PC-3 (cell line): ENCODE measurements around the gene LMO3. TPM values are rescaled to one million over a fixed set of nuclear protein-coding genes. Genes with fewer than 3 reads are reported as not detected.

ENCODE experiments used
- ATAC-seq: fragments of 200-7000 bp; cut with Tn5 transposase; 2 replicates; pipeline ENCODE4 v1.9.1; 2020; ENCODE audit warnings: mild to moderate bottlenecking, moderate library complexity
- Bru-seq: library from RNA; stranded (reverse); fragments of 400-500 nt; gene quantifications from one replicate; lab custom pipeline; 2021; lab: Mats Ljungman, UMichigan
- BruChase-seq, 2 experiments: library from RNA; stranded (reverse); fragments of 400-500 nt; gene quantifications; one replicate each; lab custom pipeline; 2021; lab: Mats Ljungman, UMichigan
- BruUV-seq: library from RNA; stranded (reverse); fragments of 400-500 nt; replicated peaks from 2 replicates; lab custom pipeline; 2021; lab: Mats Ljungman, UMichigan
- CTCF ChIA-PET: fragments of 300-600 bp; sonication (Branson Sonifier 250); formaldehyde crosslinking; loops from one replicate; lab custom pipeline; 2022; ENCODE audit warnings: antibody characterized with exemption; lab: Charles Lee
- POLR2A ChIA-PET: fragments of 300-600 bp; sonication (Branson Sonifier 250); formaldehyde crosslinking; loops from one replicate; lab custom pipeline; 2022; ENCODE audit warnings: antibody characterized with exemption; ENCODE audit not compliant: unreplicated experiment; lab: Charles Lee
- DNase-seq: peaks from one replicate; pipeline ENCODE4 v3.0.0-alpha.2; 2015
- H2AFZ ChIP-seq: fragments of 300-600 bp; sonication (generic); 2 replicates; pipeline ENCODE4 v1.6.0; 2016; ENCODE audit warnings: antibody characterized with exemption, low read length
- H3F3A ChIP-seq: fragments of 300-600 bp; sonication (generic); one replicate; pipeline ENCODE4 v1.6.0; 2017; ENCODE audit warnings: antibody characterized with exemption, low read length, control low read depth, mild to moderate bottlenecking; ENCODE audit not compliant: unreplicated experiment
- H3K27ac ChIP-seq: fragments of 300-600 bp; sonication (generic); 2 replicates; pipeline ENCODE4 v1.5.1; 2016; ENCODE audit warnings: mild to moderate bottlenecking, low read length
- H3K27me3 ChIP-seq: fragments of 300-600 bp; sonication (generic); 2 replicates; pipeline ENCODE4 v1.6.1; 2016; ENCODE audit warnings: low read length, mixed read lengths
- H3K36me3 ChIP-seq: fragments of 300-600 bp; sonication (generic); 2 replicates; pipeline ENCODE4 v1.6.1; 2016; ENCODE audit warnings: low read depth, mixed run types, low read length, mixed read lengths
- H3K4me1 ChIP-seq: fragments of 300-600 bp; sonication (generic); 2 replicates; pipeline ENCODE4 v1.5.1; 2016; ENCODE audit warnings: low read length; ENCODE audit not compliant: insufficient read depth
- H3K4me2 ChIP-seq: fragments of 300-600 bp; sonication (generic); 2 replicates; pipeline ENCODE4 v1.6.0; 2016; ENCODE audit warnings: low read length
- H3K4me3 ChIP-seq: fragments of 300-600 bp; sonication (generic); 2 replicates; pipeline ENCODE4 v1.5.1; 2016; ENCODE audit warnings: mild to moderate bottlenecking, low read length, mixed read lengths
- H3K79me2 ChIP-seq: fragments of 300-600 bp; sonication (generic); 2 replicates; pipeline ENCODE4 v1.6.1; 2017; ENCODE audit warnings: low read length, mixed read lengths
- H3K9ac ChIP-seq: fragments of 300-600 bp; sonication (generic); 2 replicates; pipeline ENCODE4 v1.6.0; 2016; ENCODE audit warnings: mild to moderate bottlenecking, low read length
- H3K9me2 ChIP-seq: fragments of 300-600 bp; sonication (generic); replicated peaks from 2 replicates; pipeline ENCODE4 v1.6.1; 2016; ENCODE audit warnings: mixed run types, low read length, mixed read lengths
- H3K9me3 ChIP-seq: fragments of 300-600 bp; sonication (generic); 2 replicates; pipeline ENCODE4 v1.6.1; 2016; ENCODE audit warnings: low read length, mixed read lengths
- H4K20me1 ChIP-seq: fragments of 300-600 bp; sonication (generic); 2 replicates; pipeline ENCODE4 v1.6.1; 2016; ENCODE audit warnings: low read length, mixed read lengths
- CTCF ChIP-seq: fragments of 300-600 bp; sonication (generic); conservative IDR thresholded peaks from 2 replicates; pipeline ENCODE4 v1.5.1; 2017; ENCODE audit warnings: antibody characterized with exemption, low read depth, mild to moderate bottlenecking, low read length
- EZH2 ChIP-seq: fragments of 300-600 bp; sonication (generic); IDR thresholded peaks from one replicate; pipeline ENCODE4 v1.6.1; 2017; ENCODE audit warnings: antibody characterized with exemption, mild to moderate bottlenecking, low read length; ENCODE audit not compliant: unreplicated experiment
- EZH2phosphoT487 ChIP-seq: fragments of 300-600 bp; sonication (generic); IDR thresholded peaks from 2 replicates; pipeline ENCODE4 v1.6.1; 2018; ENCODE audit warnings: mild to moderate bottlenecking, antibody characterized with exemption, low read length, borderline replicate concordance
- intact Hi-C: fragments of 100-400 bp; cut with micrococcal nuclease; formaldehyde crosslinking; loops from 2 replicates; pipeline ENCODE4 v1.9.0; 2023
- long read RNA-seq: library from polyadenylated mRNA; unstranded; transcript quantifications from one replicate; pipeline ENCODE4 v2.0.0, GENCODE V29; 2021; ENCODE audit not compliant: unreplicated experiment
- total RNA-seq: library from RNA; depleted of rRNA; stranded (reverse); fragments of >200 nt; gene quantifications from 2 replicates; pipeline ENCODE4 v1.2.3, GENCODE V29; 2014; rRNA removed

The LMO3 gene
- total RNA-seq (2.3 TPM in 1 of 2 replicates, not detected in the other), Bru-seq, nascent RNA (percentile 6 among the genes with signal in this experiment), BruChase-seq, experiment 1, labeled RNA remaining after a 6-hour chase (percentile 1 among the genes with signal in this experiment), BruChase-seq, experiment 2, labeled RNA remaining after a 2-hour chase (percentile 2 among the genes with signal in this experiment)
- long read RNA-seq, result 0 reads

- no peaks in the 10 kb centered on the region for H4K20me1 ChIP-seq
- DNase-seq (no peak), ATAC-seq (no peak)
- no peaks in the 10 kb centered on the region for H3K4me1 ChIP-seq
- ChIA-PET CTCF (interaction anchor here (0.8 kb wide), 1 partner anchor 220 kb away, joined by 4 read pairs; no protein-coding TSS in a partner anchor), POLR2A (no interaction called here)
- H2AFZ ChIP-seq, result peak within 1 kb of the TSS; percentile 91
- no peaks in the 10 kb centered on the region for H3F3A ChIP-seq
- H3K27ac ChIP-seq, result no peak within 1 kb of the TSS
- H3K4me2 ChIP-seq, result peak within 1 kb of the TSS; percentile 99
- H3K27me3 ChIP-seq, result no peaks in the 10 kb centered on the region
- no TSS peak for BruUV-seq
- 0 out of 2 replicates have a peak within 1 kb of the TSS, but pooled peaks have one; percentile 8 for H3K9ac ChIP-seq
- intact Hi-C loops, result no loop called here
- H3K9me2 ChIP-seq, result no peaks in the 10 kb centered on the region
- no peaks in the 10 kb centered on the region for H3K36me3 ChIP-seq
- TF ChIP-seq EZH2 (no peak), EZH2phosphoT487 (no peak), CTCF (no peak)
- no peaks in the 10 kb centered on the region for H3K79me2 ChIP-seq
- H3K9me3 ChIP-seq, result no peaks in the 10 kb centered on the region
- peak within 1 kb of the TSS; percentile 77 for H3K4me3 ChIP-seq
Observed at GRCh38 chr12:16606117-16606200, at the start of gene LMO3. LMO3 (minus strand) TSS chr12:16606162; CDS start chr12:16600860, 5,302 bp downstream.

GRCh38 chr12:16636435-16637055, 30.6 kb upstream of the LMO3 start:
- no peak for ATAC-seq
- no peak for TF ChIP-seq EZH2phosphoT487
- TF ChIP-seq CTCF, result no peak
- TF ChIP-seq EZH2, result no peak
- no peak overlapping the region for H2AFZ ChIP-seq
- no TSS peak for BruUV-seq
- H3K36me3 ChIP-seq, result no peaks in the 10 kb centered on the region
- H3K9ac ChIP-seq, result no peak overlapping the region
- H4K20me1 ChIP-seq, result no peaks in the 10 kb centered on the region
- no peaks in the 10 kb centered on the region for H3K9me2 ChIP-seq
- no peaks in the 10 kb centered on the region for H3K9me3 ChIP-seq
- no peak overlapping the region for H3K4me2 ChIP-seq
- H3K4me3 ChIP-seq, result no peak overlapping the region
- ChIA-PET CTCF (no interaction called here), POLR2A (no interaction called here)
- H3K27me3 ChIP-seq, result no peaks in the 10 kb centered on the region
- intact Hi-C loops, result no loop called here
- H3F3A ChIP-seq, result no peaks in the 10 kb centered on the region
- no peaks in the 10 kb centered on the region for H3K79me2 ChIP-seq
- no peaks in the 10 kb centered on the region for H3K4me1 ChIP-seq
- DNase-seq, result no peak
- no peak overlapping the region for H3K27ac ChIP-seq

- no peak overlapping the region for H3K4me2 ChIP-seq
- H3K27ac ChIP-seq, result no peak overlapping the region
- no TSS peak for BruUV-seq
- no peaks in the 10 kb centered on the region for H3K27me3 ChIP-seq
- no peaks in the 10 kb centered on the region for H3K4me1 ChIP-seq
- H3K79me2 ChIP-seq, result no peaks in the 10 kb centered on the region
- H3K4me3 ChIP-seq, result no peak overlapping the region
- H4K20me1 ChIP-seq, result no peaks in the 10 kb centered on the region
- intact Hi-C loops, result no loop called here
- TF ChIP-seq CTCF (no peak), EZH2phosphoT487 (no peak), EZH2 (no peak)
- ChIA-PET POLR2A (no interaction called here), CTCF (no interaction called here)
- no peak for DNase-seq
- no peaks in the 10 kb centered on the region for H3K36me3 ChIP-seq
- no peaks in the 10 kb centered on the region for H3F3A ChIP-seq
- H2AFZ ChIP-seq, result no peak overlapping the region
- H3K9me2 ChIP-seq, result no peaks in the 10 kb centered on the region
- H3K9ac ChIP-seq, result no peak overlapping the region
- no peaks in the 10 kb centered on the region for H3K9me3 ChIP-seq
- ATAC-seq, result no peak
Observed at GRCh38 chr12:16634786-16635185, 28.8 kb upstream of the LMO3 start.
